Uterus (tissue), 4 donors: ENCODE results near the gene ANKRD63. TPM values are rescaled to one million over a fixed set of nuclear protein-coding genes. Genes with fewer than 3 reads are reported as not detected.

Experiments
- DNase-seq, 2 donors: peaks; one replicate each; pipeline ENCODE4 v3.0.0-alpha.2; 2019 to 2020
- H3K27ac ChIP-seq, 2 donors: fragments of 200-600 bp; sonication (generic); 1 replicate in 1 of 2; 2 replicates in 1 of 2; pipeline ENCODE4 v1.5.1; 2016 to 2018
- H3K27me3 ChIP-seq, 2 donors: fragments of 200-600 bp; sonication (generic); one replicate each; pipeline ENCODE4 v1.5.1; 2018 to 2019; ENCODE audit warnings: control low read depth in 1 of 2
- H3K36me3 ChIP-seq, 2 donors: fragments of 200-600 bp; sonication (generic); one replicate each; pipeline ENCODE4 v1.5.1; 2019; ENCODE audit warnings: control low read depth in 1 of 2
- H3K4me1 ChIP-seq, 2 donors: fragments of 200-600 bp; sonication (generic); one replicate each; pipeline ENCODE4 v1.5.1; 2018 to 2019; ENCODE audit warnings: control low read depth in 1 of 2
- H3K4me3 ChIP-seq, 2 donors: fragments of 200-600 bp; sonication (generic); 1 replicate in 1 of 2; 2 replicates in 1 of 2; pipeline ENCODE4 v1.5.1; 2018 to 2019; ENCODE audit warnings: mild to moderate bottlenecking in 1 of 2
- H3K9me3 ChIP-seq, 2 donors: fragments of 200-600 bp; sonication (generic); one replicate each; pipeline ENCODE4 v1.5.1; 2019; ENCODE audit warnings: control low read depth in 1 of 2
- CTCF ChIP-seq, 4 experiments: fragments of 200-600 bp in 2 of 4; fragments of 450-650 bp in 2 of 4; sonication (generic) in 2 of 4; IDR thresholded peaks; one replicate each; pipeline ENCODE4 v1.5.1; 2016 to 2019; ENCODE audit warnings: antibody characterized with exemption in 4 of 4, mild to moderate bottlenecking in 2 of 4, moderate library complexity in 1 of 4
- POLR2A ChIP-seq, 2 donors: fragments of 450-650 bp; IDR thresholded peaks; one replicate each; pipeline ENCODE4 v1.6.1; 2016; ENCODE audit warnings: antibody characterized with exemption in 2 of 2, mild to moderate bottlenecking in 1 of 2, moderate library complexity in 1 of 2
- intact Hi-C: fragments of 100-400 bp; cut with DNase I; formaldehyde crosslinking; loops from one replicate; pipeline ENCODE4 v1.15.1; 2023; ENCODE audit warnings: low total_unique reads
- total RNA-seq, 4 donors: library from RNA; depleted of rRNA in 3 of 4; stranded (reverse); fragments of >200 nt in 3 of 4; gene quantifications; one replicate each; pipeline versions ENCODE4 v1.1.0 to v1.2.4, GENCODE V29; 2014 to 2023
- donor health status: DM: yes; HTN: yes; CAD: no.

The ANKRD63 gene
- total RNA-seq, 4 donors from 2014 or later: 0.28 to 0.52 TPM; not detected in 2

- no peaks in the 10 kb centered on the region for H3K36me3 ChIP-seq
- no peak for TF ChIP-seq CTCF (IDR thresholded peaks at IDR 0.05)
- H3K27me3 ChIP-seq: no peaks in the 10 kb centered on the region
- H3K9me3 ChIP-seq: no peaks in the 10 kb centered on the region
- DNase-seq: no peak
- no peak overlapping the region for H3K4me3 ChIP-seq
- H3K27ac ChIP-seq: no peak overlapping the region
- no peaks in the 10 kb centered on the region for H3K4me1 ChIP-seq
- intact Hi-C loops: no loop called here
Measured at GRCh38 chr15:40247406-40247971, 35.4 kb downstream of the ANKRD63 start.

- Histone ChIP-seq H3K4me3 (no peak overlapping the region), H3K9me3 (no peaks in the 10 kb centered on the region), H3K36me3 (no peaks in the 10 kb centered on the region), H3K27me3 (no peaks in the 10 kb centered on the region), H3K27ac (no peak overlapping the region), H3K4me1 (no peaks in the 10 kb centered on the region)
- intact Hi-C loops: no loop called here
- DNase-seq: no peak
- no peak for TF ChIP-seq CTCF (IDR thresholded peaks at IDR 0.05)
- no peak for TF ChIP-seq POLR2A (IDR thresholded peaks at IDR 0.05)
Measured at GRCh38 chr15:40246496-40247280, 36.2 kb downstream of the ANKRD63 start.

- Histone ChIP-seq H3K36me3 (no peaks in the 10 kb centered on the region), H3K27me3 (no peaks in the 10 kb centered on the region), H3K9me3 (no peaks in the 10 kb centered on the region), H3K4me3 (no peak overlapping the region), H3K27ac (no peak overlapping the region), H3K4me1 (no peaks in the 10 kb centered on the region)
- no peak for TF ChIP-seq POLR2A (IDR thresholded peaks at IDR 0.05)
- no peak for TF ChIP-seq CTCF (IDR thresholded peaks at IDR 0.05)
- no peak for DNase-seq
- intact Hi-C loops: no loop called here
Measured at GRCh38 chr15:40245666-40246450, 37.0 kb downstream of the ANKRD63 start.

GRCh38 chr15:40244961-40245523, 37.8 kb downstream of the ANKRD63 start:
- no peak overlapping the region for H3K27ac ChIP-seq
- no peaks in the 10 kb centered on the region for H3K9me3 ChIP-seq
- no peaks in the 10 kb centered on the region for H3K4me1 ChIP-seq
- no peak for DNase-seq
- H3K4me3 ChIP-seq: no peak overlapping the region
- no peaks in the 10 kb centered on the region for H3K27me3 ChIP-seq
- TF ChIP-seq CTCF (IDR thresholded peaks at IDR 0.05) (no peak), POLR2A (IDR thresholded peaks at IDR 0.05) (no peak)
- no peaks in the 10 kb centered on the region for H3K36me3 ChIP-seq
- intact Hi-C loops: no loop called here
